IMR-90 (cell line): Measurements from ENCODE around the gene PTPN21. TPM values are rescaled to one million over a fixed set of nuclear protein-coding genes. Genes with fewer than 3 reads are reported as not detected.
A peak's percentile ranks its signal among the peaks of the same experiment; 100 is the strongest.

Experiments used
- ATAC-seq: fragments of 200-7000 bp; cut with Tn5 transposase; 2 replicates; pipeline ENCODE4 v1.9.1; 2020; ENCODE audit warnings: low read depth, mild to moderate bottlenecking, moderate library complexity
- BruUV-seq: library from RNA; stranded (reverse); fragments of 400-500 nt; replicated peaks from 2 replicates; lab custom pipeline; 2021; lab: Mats Ljungman, UMichigan
- CTCF ChIA-PET: fragments of 300-600 bp; formaldehyde crosslinking; extraction: SDS; loops from one replicate; lab custom pipeline; 2021; ENCODE audit warnings: antibody characterized with exemption; lab: Yijun Ruan, JAX
- POLR2A ChIA-PET: fragments of 300-600 bp; sonication (Branson Sonifier 250); formaldehyde crosslinking; loops from one replicate; lab custom pipeline; 2022; ENCODE audit warnings: antibody characterized with exemption; ENCODE audit not compliant: unreplicated experiment; lab: Charles Lee
- DNase-seq: peaks from one replicate; pipeline ENCODE4 v3.0.0; 2013
- H2AFZ ChIP-seq: replicated peaks from 2 replicates; pipeline ENCODE3; 2013; ENCODE audit warnings: low read length, mild to moderate bottlenecking; ENCODE audit not compliant: poor library complexity
- H2AK5ac ChIP-seq: 2 replicates; pipeline ENCODE4 v1.6.1; 2013; ENCODE audit warnings: low read depth, low read length, inconsistent platforms
- H2AK9ac ChIP-seq: replicated peaks from 2 replicates; pipeline ENCODE3; 2013; ENCODE audit warnings: mild to moderate bottlenecking, low read depth, low read length, moderate library complexity; ENCODE audit not compliant: poor library complexity
- H2BK120ac ChIP-seq: 2 replicates; pipeline ENCODE4 v1.6.1; 2013; ENCODE audit warnings: low read depth, low read length, inconsistent platforms
- H2BK15ac ChIP-seq: 3 replicates; pipeline ENCODE4 v1.6.1; 2013; ENCODE audit warnings: low read depth, low read length, inconsistent platforms
- H2BK20ac ChIP-seq: 2 replicates; pipeline ENCODE4 v1.6.1; 2013; ENCODE audit warnings: low read depth, mild to moderate bottlenecking, inconsistent platforms, low read length, moderate library complexity
- H2BK5ac ChIP-seq: 2 replicates; pipeline ENCODE4 v1.6.1; 2013; ENCODE audit warnings: mild to moderate bottlenecking, low read depth, low read length, inconsistent platforms; ENCODE audit not compliant: poor library complexity, severe bottlenecking
- H3K14ac ChIP-seq: replicated peaks from 2 replicates; pipeline ENCODE4 v1.6.1; 2013; ENCODE audit warnings: low read depth, low read length, inconsistent platforms
- H3K18ac ChIP-seq: 2 replicates; pipeline ENCODE4 v1.6.1; 2013; ENCODE audit warnings: low read depth, low read length, control low read depth
- H3K23ac ChIP-seq: 2 replicates; pipeline ENCODE4 v1.6.1; 2013; ENCODE audit warnings: low read depth, low read length, inconsistent platforms
- H3K27ac ChIP-seq: 2 replicates; pipeline ENCODE4 v1.5.1; 2013; ENCODE audit warnings: mild to moderate bottlenecking, control low read depth, low read length; ENCODE audit not compliant: insufficient read depth
- H3K27me3 ChIP-seq: 2 replicates; pipeline ENCODE4 v1.6.1; 2013; ENCODE audit warnings: low read length; ENCODE audit not compliant: control insufficient read depth, insufficient read depth
- H3K36me3 ChIP-seq: 2 replicates; pipeline ENCODE4 v1.6.1; 2013; ENCODE audit warnings: low read length, mixed read lengths; ENCODE audit not compliant: control insufficient read depth, insufficient read depth
- H3K4ac ChIP-seq: 2 replicates; pipeline ENCODE4 v1.6.1; 2013; ENCODE audit warnings: low read depth, low read length, inconsistent platforms
- H3K4me1 ChIP-seq: 2 replicates; pipeline ENCODE4 v1.6.1; 2013; ENCODE audit warnings: low read length, mixed read lengths; ENCODE audit not compliant: control insufficient read depth, insufficient read depth
- H3K4me2 ChIP-seq: 2 replicates; pipeline ENCODE4 v1.6.1; 2013; ENCODE audit warnings: low read depth, mild to moderate bottlenecking, control low read depth, low read length, moderate library complexity
- H3K4me3 ChIP-seq: 2 replicates; pipeline ENCODE4 v1.5.1; 2013; ENCODE audit warnings: low read depth, mild to moderate bottlenecking, control low read depth, low read length, moderate library complexity; ENCODE audit not compliant: insufficient read depth
- H3K56ac ChIP-seq: 2 replicates; pipeline ENCODE4 v1.6.1; 2013; ENCODE audit warnings: low read length, inconsistent platforms; ENCODE audit not compliant: insufficient read depth; ENCODE audit errors: extremely low read depth
- H3K79me1 ChIP-seq, 2 experiments: 2 replicates each; pipeline ENCODE4 v1.6.1; 2013; ENCODE audit warnings: low read length in 2 of 2, inconsistent platforms in 1 of 2, low read depth in 1 of 2
- H3K9ac ChIP-seq: 2 replicates; pipeline ENCODE4 v1.6.1; 2013; ENCODE audit warnings: low read depth, low read length, control low read depth
- H3K9me1 ChIP-seq: 2 replicates; pipeline ENCODE4 v1.6.1; 2013; ENCODE audit warnings: low read length, inconsistent platforms; ENCODE audit not compliant: insufficient read depth
- H3K9me3 ChIP-seq: 2 replicates; pipeline ENCODE4 v1.6.1; 2013; ENCODE audit warnings: low read length; ENCODE audit not compliant: control insufficient read depth, insufficient read depth
- H4K20me1 ChIP-seq: 2 replicates; pipeline ENCODE4 v1.6.1; 2013; ENCODE audit warnings: low read length, inconsistent platforms; ENCODE audit not compliant: insufficient read depth
- H4K5ac ChIP-seq: 2 replicates; pipeline ENCODE4 v1.6.1; 2013; ENCODE audit warnings: mild to moderate bottlenecking, low read depth, low read length, control low read depth
- H4K8ac ChIP-seq, 2 experiments: 2 replicates each; pipeline ENCODE4 v1.6.1; 2013; ENCODE audit warnings: low read depth in 2 of 2, low read length in 2 of 2, control low read depth in 1 of 2, inconsistent platforms in 1 of 2
- H4K91ac ChIP-seq: 2 replicates; pipeline ENCODE4 v1.6.1; 2013; ENCODE audit warnings: low read depth, low read length, inconsistent platforms; ENCODE audit not compliant: insufficient read depth
- BHLHE40 ChIP-seq: fragments of 150-350 bp; IDR thresholded peaks from 2 replicates; pipeline ENCODE4 v1.6.1; 2016; ENCODE audit warnings: mild to moderate bottlenecking, low read depth, low read length
- CEBPB ChIP-seq: IDR thresholded peaks from 2 replicates; pipeline ENCODE4 v1.6.1; 2012; ENCODE audit warnings: low read depth, low read length, improper control_type of control experiment
- CHD1 ChIP-seq: IDR thresholded peaks from 2 replicates; pipeline ENCODE4 v1.6.1; 2012; ENCODE audit warnings: low read depth, low read length, improper control_type of control experiment
- ELK1 ChIP-seq: fragments of 150-350 bp; IDR thresholded peaks from 2 replicates; pipeline ENCODE4 v1.6.1; 2016; ENCODE audit warnings: low read depth, mild to moderate bottlenecking, low read length, moderate library complexity, borderline replicate concordance
- FOS ChIP-seq: fragments of 150-350 bp; IDR thresholded peaks from 2 replicates; pipeline ENCODE4 v1.6.1; 2016; ENCODE audit warnings: low read depth, low read length
- MAZ ChIP-seq: IDR thresholded peaks from 2 replicates; pipeline ENCODE4 v1.6.1; 2012; ENCODE audit warnings: low read depth, mild to moderate bottlenecking, low read length, improper control_type of control experiment, moderate library complexity, borderline replicate concordance
- MXI1 ChIP-seq: IDR thresholded peaks from 2 replicates; pipeline ENCODE4 v1.6.1; 2012; ENCODE audit warnings: low read depth, mild to moderate bottlenecking, low read length, moderate library complexity, borderline replicate concordance
- NFE2L2 ChIP-seq: fragments of 150-350 bp; IDR thresholded peaks from 2 replicates; pipeline ENCODE4 v1.6.1; 2016; ENCODE audit warnings: low read depth, mild to moderate bottlenecking, low read length
- POLR2A ChIP-seq: IDR thresholded peaks from 2 replicates; pipeline ENCODE4 v1.6.1; 2012; ENCODE audit warnings: mild to moderate bottlenecking, low read depth, low read length
- RCOR1 ChIP-seq: IDR thresholded peaks from 2 replicates; pipeline ENCODE4 v1.6.1; 2012; ENCODE audit warnings: mild to moderate bottlenecking, low read length, improper control_type of control experiment; ENCODE audit not compliant: insufficient replicate concordance
- RFX5 ChIP-seq: IDR thresholded peaks from 2 replicates; pipeline ENCODE4 v1.8.0; 2012; ENCODE audit warnings: low read depth, mild to moderate bottlenecking, low read length, moderate library complexity
- SMC3 ChIP-seq: fragments of 150-350 bp; IDR thresholded peaks from 2 replicates; pipeline ENCODE4 v1.6.1; 2016; ENCODE audit warnings: low read depth, mild to moderate bottlenecking, antibody characterized with exemption, low read length, moderate library complexity
- USF2 ChIP-seq: fragments of 150-350 bp; IDR thresholded peaks from 2 replicates; pipeline ENCODE4 v1.6.1; 2017; ENCODE audit warnings: mild to moderate bottlenecking, antibody characterized with exemption, low read length, low read depth
- WGBS, 2 experiments: methylation state at CpG; one replicate each; pipeline versions ENCODE4 v1.1.5 to v1.1.7; 2013; ENCODE audit warnings: missing lambda C conversion rate in 2 of 2; ENCODE audit not compliant: insufficient read length in 1 of 2; ENCODE audit errors: extremely low coverage in 2 of 2; 5-methylcytosine and 5-hydroxymethylcytosine counted together
- dilution Hi-C: fragments of 300-500 bp; cut with HindIII; formaldehyde crosslinking; loops from one replicate; pipeline ENCODE4 v1.14.3; 2018; ENCODE audit warnings: low sequenced_read_pairs; ENCODE audit not compliant: unreplicated experiment
- in situ Hi-C: fragments of 300-500 bp; cut with MboI; formaldehyde crosslinking; loops from 3 replicates; pipeline ENCODE4 v1.14.3; 2019; ENCODE audit warnings: low sequenced_read_pairs, inconsistent platforms, mixed read lengths
- intact Hi-C: fragments of 100-400 bp; cut with micrococcal nuclease; formaldehyde crosslinking; loops from 2 replicates; pipeline ENCODE4 v1.10.0; 2022
- polyA plus RNA-seq, 3 experiments: library from polyadenylated mRNA; depleted of rRNA; stranded (reverse); fragments of >200 nt; gene quantifications; 2 replicates each; pipeline ENCODE4 v1.2.3, GENCODE V29; 2012; ENCODE audit warnings: low replicate concordance in 1 of 3
- total RNA-seq: library from RNA; depleted of rRNA; stranded (reverse); fragments of >200 nt; gene quantifications from 2 replicates; pipeline ENCODE4 v1.2.3, GENCODE V29; 2012

The PTPN21 gene
- total and polyA plus RNA-seq, 2 of the 4 experiments (the other 2 are of a cell fraction), result 10.4 to 10.7 TPM

- Histone ChIP-seq H2AFZ (no peak overlapping the region), H4K91ac (no peak overlapping the region), H3K9ac (no peak overlapping the region), H4K20me1 (peaks cover 50% of the 10 kb centered on the region; the same call in 1 of the 2 replicates), H3K18ac (no peak overlapping the region), H2BK5ac (peak overlapping the region; percentile 28), H4K5ac (no peak overlapping the region), H3K36me3 (peaks cover 31% of the 10 kb centered on the region), H2AK5ac (no peak overlapping the region), H3K9me3 (no peaks in the 10 kb centered on the region), H3K27ac (peak overlapping the region; percentile 40; the same call in 1 of the 2 replicates), H2AK9ac (no peak overlapping the region), H3K4me3 (no peak overlapping the region), H3K14ac (no peak overlapping the region), H3K23ac (no peak overlapping the region), H3K4ac (no peak overlapping the region), H2BK20ac (no peak overlapping the region), H3K79me1 (peaks cover 31 to 71% of the 10 kb centered on the region in 2 experiments), H3K9me1 (peaks cover under 1% of the 10 kb centered on the region; the same call in 1 of the 2 replicates), H3K56ac (no peak overlapping the region), H3K4me1 (peaks cover 3% of the 10 kb centered on the region; the same call in 1 of the 2 replicates), H4K8ac (no peak overlapping the region), H2BK15ac (no peak overlapping the region), H2BK120ac (no peak overlapping the region), H3K27me3 (no peaks in the 10 kb centered on the region), H3K4me2 (peak overlapping the region; percentile 33; the same call in 1 of the 2 replicates)
- ChIA-PET POLR2A (no interaction called here), CTCF (no interaction called here)
- intact Hi-C loops (no loop called here), in situ Hi-C loops (loop anchor here (5.0 kb wide), 1 partner anchor 50 kb away; no protein-coding TSS in a partner anchor), dilution Hi-C loops (no loop called here)
- WGBS, 2 experiments, result no CpG with 5 or more reads among the region's 4 CpGs
- TF ChIP-seq SMC3, result no peak
- no peak for TF ChIP-seq USF2
- no peak for TF ChIP-seq CHD1
- TF ChIP-seq ELK1, result no peak
- TF ChIP-seq NFE2L2, result no peak
- TF ChIP-seq FOS, result no peak
- TF ChIP-seq RCOR1, result no peak
- TF ChIP-seq MAZ, result no peak
- no peak for TF ChIP-seq RFX5
- no peak for TF ChIP-seq POLR2A
- no peak for TF ChIP-seq BHLHE40
- no peak for TF ChIP-seq CEBPB
- no peak for TF ChIP-seq MXI1
- DNase-seq, result peak; percentile 83
- ATAC-seq, result peak; percentile 41; the same call in 1 of the 2 replicates
- no TSS peak for BruUV-seq
Measured at GRCh38 chr14:88546621-88547385, 8.0 kb downstream of the PTPN21 start.
